Effector memory CD4-positive, alpha-beta T cell (primary cell): Measurements from ENCODE around the gene LGALS9.
"Not testable (repeated sequence)": the region's sequence is repeated elsewhere in the genome, so short reads cannot be mapped to it uniquely, and the experiment has no call there.

Source experiments
- DNase-seq, 3 donors: peaks; one replicate each; pipeline ENCODE4 v3.0.0-alpha.2; 2020
- H3K27ac ChIP-seq: 2 replicates; pipeline ENCODE4 v1.7.0; 2013; ENCODE audit warnings: mild to moderate bottlenecking, low read length, moderate library complexity; ENCODE audit not compliant: insufficient read depth, poor library complexity, severe bottlenecking
- H3K27me3 ChIP-seq: replicated peaks from 2 replicates; pipeline ENCODE4 v1.7.0; 2013; ENCODE audit warnings: mild to moderate bottlenecking, low read length; ENCODE audit not compliant: insufficient read depth, control insufficient read depth, poor library complexity, severe bottlenecking
- H3K36me3 ChIP-seq: 2 replicates; pipeline ENCODE4 v1.7.0; 2013; ENCODE audit warnings: mild to moderate bottlenecking, low read length, moderate library complexity; ENCODE audit not compliant: control insufficient read depth, insufficient read depth
- H3K4me1 ChIP-seq: 2 replicates; pipeline ENCODE4 v1.7.0; 2013; ENCODE audit warnings: low read length, mild to moderate bottlenecking; ENCODE audit not compliant: control insufficient read depth, insufficient read depth, poor library complexity, severe bottlenecking
- H3K4me3 ChIP-seq: 2 replicates; pipeline ENCODE4 v1.7.0; 2013; ENCODE audit warnings: low read length, low read depth, mild to moderate bottlenecking; ENCODE audit not compliant: insufficient read depth, poor library complexity, severe bottlenecking
- H3K9me3 ChIP-seq: 2 replicates; pipeline ENCODE4 v1.7.0; 2013; ENCODE audit warnings: mild to moderate bottlenecking, low read length, moderate library complexity; ENCODE audit not compliant: control insufficient read depth

LGALS9 gene

GRCh38 chr17:27625856-27626255 lies 5.1 kb upstream of the LGALS9 start:
- H3K36me3 ChIP-seq = peaks cover 6% of the 10 kb centered on the region
- peaks cover 9% of the 10 kb centered on the region for H3K4me1 ChIP-seq
- H3K27me3 ChIP-seq = no peaks in the 10 kb centered on the region
- no peak overlapping the region for H3K4me3 ChIP-seq
- H3K9me3 ChIP-seq = no peaks in the 10 kb centered on the region
- DNase-seq = no peak
- no peak overlapping the region for H3K27ac ChIP-seq

- no peaks in the 10 kb centered on the region for H3K27me3 ChIP-seq
- peaks cover 17% of the 10 kb centered on the region for H3K4me1 ChIP-seq
- no peaks in the 10 kb centered on the region for H3K36me3 ChIP-seq
These were observed 3.5 kb upstream of the LGALS9 start for GRCh38 chr17:27627514-27627913.

GRCh38 chr17:27628376-27628775 lies 2.6 kb upstream of the LGALS9 start:
- no peaks in the 10 kb centered on the region for H3K9me3 ChIP-seq
- DNase-seq = no peak
- peaks cover 19% of the 10 kb centered on the region for H3K4me1 ChIP-seq
- H3K36me3 ChIP-seq = no peaks in the 10 kb centered on the region
- no peak overlapping the region for H3K27ac ChIP-seq
- no peak overlapping the region for H3K4me3 ChIP-seq
- no peaks in the 10 kb centered on the region for H3K27me3 ChIP-seq

More at GRCh38 chr17:27627514-27627913, 3.5 kb upstream of the LGALS9 start:
- no peak overlapping the region for H3K27ac ChIP-seq
- DNase-seq = no peak
- no peaks in the 10 kb centered on the region for H3K9me3 ChIP-seq
- no peak overlapping the region for H3K4me3 ChIP-seq

- not testable (repeated sequence) for DNase-seq, H3K36me3 ChIP-seq, H3K27me3 ChIP-seq, H3K9me3 ChIP-seq, H3K27ac ChIP-seq, H3K4me3 ChIP-seq
- peaks cover 19% of the 10 kb centered on the region for H3K4me1 ChIP-seq
These were observed 1.7 kb upstream of the LGALS9 start for GRCh38 chr17:27629260-27629659.

- Histone ChIP-seq H3K4me3 (peak overlapping the region; percentile 95), H3K36me3 (no peaks in the 10 kb centered on the region), H3K27ac (peak overlapping the region; percentile 51), H3K4me1 (peaks cover 19% of the 10 kb centered on the region), H3K9me3 (no peaks in the 10 kb centered on the region), H3K27me3 (no peaks in the 10 kb centered on the region)
- no peak for DNase-seq
These were observed 398 bp downstream of the LGALS9 start for GRCh38 chr17:27631411-27631760.

- Histone ChIP-seq H3K4me3 (peak overlapping the region; percentile 95), H3K9me3 (no peaks in the 10 kb centered on the region), H3K27me3 (no peaks in the 10 kb centered on the region), H3K27ac (peak overlapping the region; percentile 51), H3K4me1 (peaks cover 19% of the 10 kb centered on the region), H3K36me3 (no peaks in the 10 kb centered on the region)
- DNase-seq = no peak
These were observed 1.1 kb downstream of the LGALS9 start for GRCh38 chr17:27631897-27632725.

GRCh38 chr17:27632766-27633165 lies 1.8 kb downstream of the LGALS9 start:
- not testable (repeated sequence) for H3K4me3 ChIP-seq, H3K9me3 ChIP-seq, H3K27me3 ChIP-seq, DNase-seq, H3K36me3 ChIP-seq, H3K27ac ChIP-seq
- H3K4me1 ChIP-seq = peaks cover 19% of the 10 kb centered on the region

GRCh38 chr17:27633312-27634025 lies 2.5 kb downstream of the LGALS9 start:
- H3K27ac ChIP-seq = no peak overlapping the region
- peaks cover 19% of the 10 kb centered on the region for H3K4me1 ChIP-seq
- no peaks in the 10 kb centered on the region for H3K27me3 ChIP-seq
- H3K9me3 ChIP-seq = no peaks in the 10 kb centered on the region
- no peak for DNase-seq
- no peaks in the 10 kb centered on the region for H3K36me3 ChIP-seq
- H3K4me3 ChIP-seq = no peak overlapping the region

GRCh38 chr17:27634026-27634335 lies 3.0 kb downstream of the LGALS9 start:
- DNase-seq = no peak
- no peak overlapping the region for H3K4me3 ChIP-seq
- no peaks in the 10 kb centered on the region for H3K9me3 ChIP-seq
- peaks cover 19% of the 10 kb centered on the region for H3K4me1 ChIP-seq
- no peak overlapping the region for H3K27ac ChIP-seq
- no peaks in the 10 kb centered on the region for H3K27me3 ChIP-seq
- H3K36me3 ChIP-seq = no peaks in the 10 kb centered on the region

GRCh38 chr17:27634776-27635175 lies 3.8 kb downstream of the LGALS9 start:
- H3K9me3 ChIP-seq = no peaks in the 10 kb centered on the region
- no peak overlapping the region for H3K27ac ChIP-seq
- no peaks in the 10 kb centered on the region for H3K27me3 ChIP-seq
- H3K36me3 ChIP-seq = peaks cover 4% of the 10 kb centered on the region
- H3K4me1 ChIP-seq = peaks cover 19% of the 10 kb centered on the region
- DNase-seq = no peak
- no peak overlapping the region for H3K4me3 ChIP-seq
